ENCODE measurements around the gene PET117.

DNA sequence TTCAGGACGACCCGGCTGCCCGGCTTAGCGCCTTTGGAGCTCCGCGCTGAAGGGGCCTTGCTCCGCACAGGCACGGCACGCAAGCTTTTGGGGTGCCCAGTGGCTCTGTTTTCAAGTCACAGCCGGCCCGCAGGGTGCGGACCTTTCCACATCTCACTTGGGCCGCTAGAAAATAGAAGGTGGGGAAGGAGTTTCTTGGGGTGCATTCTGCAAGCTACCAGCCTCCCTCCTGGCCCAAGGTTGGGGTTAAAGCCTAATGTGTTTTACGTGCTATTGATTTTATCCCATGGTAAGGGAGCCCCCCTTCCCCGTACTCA, 561 bp downstream of the PET117 start:
- TF ChIP-seq, protein P1, sequence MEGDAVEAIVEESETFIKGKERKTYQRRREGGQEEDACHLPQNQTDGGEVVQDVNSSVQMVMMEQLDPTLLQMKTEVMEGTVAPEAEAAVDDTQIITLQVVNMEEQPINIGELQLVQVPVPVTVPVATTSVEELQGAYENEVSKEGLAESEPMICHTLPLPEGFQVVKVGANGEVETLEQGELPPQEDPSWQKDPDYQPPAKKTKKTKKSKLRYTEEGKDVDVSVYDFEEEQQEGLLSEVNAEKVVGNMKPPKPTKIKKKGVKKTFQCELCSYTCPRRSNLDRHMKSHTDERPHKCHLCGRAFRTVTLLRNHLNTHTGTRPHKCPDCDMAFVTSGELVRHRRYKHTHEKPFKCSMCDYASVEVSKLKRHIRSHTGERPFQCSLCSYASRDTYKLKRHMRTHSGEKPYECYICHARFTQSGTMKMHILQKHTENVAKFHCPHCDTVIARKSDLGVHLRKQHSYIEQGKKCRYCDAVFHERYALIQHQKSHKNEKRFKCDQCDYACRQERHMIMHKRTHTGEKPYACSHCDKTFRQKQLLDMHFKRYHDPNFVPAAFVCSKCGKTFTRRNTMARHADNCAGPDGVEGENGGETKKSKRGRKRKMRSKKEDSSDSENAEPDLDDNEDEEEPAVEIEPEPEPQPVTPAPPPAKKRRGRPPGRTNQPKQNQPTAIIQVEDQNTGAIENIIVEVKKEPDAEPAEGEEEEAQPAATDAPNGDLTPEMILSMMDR (conservative IDR thresholded peaks at IDR 0.05) = no peak
- no peak for TF ChIP-seq EZH2 (IDR thresholded peaks at IDR 0.05; ENCODE audit: low read depth)

Measured in PC-9 (cell line).